Measurements from ENCODE around the gene COPS9.

DNA sequence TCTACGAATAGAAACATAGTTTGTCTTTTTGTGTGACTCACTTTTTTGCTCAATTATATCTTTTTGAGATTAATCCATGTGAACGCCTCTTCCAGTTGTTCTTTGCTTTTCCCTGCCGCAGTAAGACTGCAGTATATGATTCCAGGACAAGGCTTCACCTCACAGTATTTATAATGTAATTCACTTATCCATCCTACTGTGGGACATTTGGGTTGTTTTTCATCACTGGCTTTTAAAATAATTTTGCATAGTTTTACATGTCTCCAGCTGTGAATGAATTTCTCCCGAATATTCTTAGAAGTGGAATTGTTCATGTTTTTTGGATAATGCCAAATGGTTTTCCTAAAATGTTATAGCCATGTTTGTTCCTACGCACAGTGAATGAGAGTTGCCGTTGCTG is 21.9 kb downstream of the COPS9 start:
- TF ChIP-seq, protein P1, sequence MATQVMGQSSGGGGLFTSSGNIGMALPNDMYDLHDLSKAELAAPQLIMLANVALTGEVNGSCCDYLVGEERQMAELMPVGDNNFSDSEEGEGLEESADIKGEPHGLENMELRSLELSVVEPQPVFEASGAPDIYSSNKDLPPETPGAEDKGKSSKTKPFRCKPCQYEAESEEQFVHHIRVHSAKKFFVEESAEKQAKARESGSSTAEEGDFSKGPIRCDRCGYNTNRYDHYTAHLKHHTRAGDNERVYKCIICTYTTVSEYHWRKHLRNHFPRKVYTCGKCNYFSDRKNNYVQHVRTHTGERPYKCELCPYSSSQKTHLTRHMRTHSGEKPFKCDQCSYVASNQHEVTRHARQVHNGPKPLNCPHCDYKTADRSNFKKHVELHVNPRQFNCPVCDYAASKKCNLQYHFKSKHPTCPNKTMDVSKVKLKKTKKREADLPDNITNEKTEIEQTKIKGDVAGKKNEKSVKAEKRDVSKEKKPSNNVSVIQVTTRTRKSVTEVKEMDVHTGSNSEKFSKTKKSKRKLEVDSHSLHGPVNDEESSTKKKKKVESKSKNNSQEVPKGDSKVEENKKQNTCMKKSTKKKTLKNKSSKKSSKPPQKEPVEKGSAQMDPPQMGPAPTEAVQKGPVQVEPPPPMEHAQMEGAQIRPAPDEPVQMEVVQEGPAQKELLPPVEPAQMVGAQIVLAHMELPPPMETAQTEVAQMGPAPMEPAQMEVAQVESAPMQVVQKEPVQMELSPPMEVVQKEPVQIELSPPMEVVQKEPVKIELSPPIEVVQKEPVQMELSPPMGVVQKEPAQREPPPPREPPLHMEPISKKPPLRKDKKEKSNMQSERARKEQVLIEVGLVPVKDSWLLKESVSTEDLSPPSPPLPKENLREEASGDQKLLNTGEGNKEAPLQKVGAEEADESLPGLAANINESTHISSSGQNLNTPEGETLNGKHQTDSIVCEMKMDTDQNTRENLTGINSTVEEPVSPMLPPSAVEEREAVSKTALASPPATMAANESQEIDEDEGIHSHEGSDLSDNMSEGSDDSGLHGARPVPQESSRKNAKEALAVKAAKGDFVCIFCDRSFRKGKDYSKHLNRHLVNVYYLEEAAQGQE (IDR thresholded peaks at IDR 0.05; ENCODE audit: insufficient read depth in 1 of 2, low read depth in 2 of 2, low read length in 2 of 2), result no peak
- TF ChIP-seq TAF1 (IDR thresholded peaks at IDR 0.05; ENCODE audit: borderline replicate concordance, insufficient read depth, low read length), result no peak
- TF ChIP-seq POLR2AphosphoS5 (IDR thresholded peaks at IDR 0.05; ENCODE audit: low read depth, low read length), result no peak
- no peak for TF ChIP-seq SIN3A (IDR thresholded peaks at IDR 0.05; ENCODE audit: borderline replicate concordance, insufficient read depth, low read length)
